ENCODE data around the gene WWC2. TPM values are rescaled to one million over a fixed set of nuclear protein-coding genes. Genes with fewer than 3 reads are reported as not detected.

The WWC2 gene
- total RNA-seq, 1 experiment from 2014 or later, result 39.1 TPM

GRCh38 chr4:183335369-183335940 lies 236.4 kb downstream of the WWC2 start (continued):
- TF ChIP-seq CTCF (IDR thresholded peaks at IDR 0.05 in 2 of 3, conservative IDR thresholded peaks at IDR 0.05 in 1 of 3; ENCODE audit: borderline replicate concordance in 1 of 3, insufficient read depth in 1 of 3, low read depth in 2 of 3, low read length in 2 of 3), result no peak

- no peak overlapping the region for H3K27ac ChIP-seq (ENCODE audit: low read depth, low read length)
- intact Hi-C loops (cut with micrococcal nuclease), result no loop called here
These were observed 238.3 kb downstream of the WWC2 start for GRCh38 chr4:183337349-183337748.

More at GRCh38 chr4:183337349-183337748, 238.3 kb downstream of the WWC2 start:
- peak; percentile 12; the same call in 1 of the 2 replicates for ATAC-seq
- H3K9me3 ChIP-seq (ENCODE audit: control insufficient read depth in 1 of 2, insufficient read depth in 1 of 2, low read depth in 1 of 2, low read length in 2 of 2), result peaks cover 0 to 3% of the 10 kb centered on the region in 2 experiments; a peak in 1 of 4 replicates
- peaks cover 40 to 51% of the 10 kb centered on the region in 2 experiments for H3K4me1 ChIP-seq (ENCODE audit: control insufficient read depth in 1 of 2, insufficient read depth in 2 of 2, low read length in 2 of 2)
- no peaks in the 10 kb centered on the region for H3K9me2 ChIP-seq (ENCODE audit: insufficient read depth)
- H3K36me3 ChIP-seq (ENCODE audit: control insufficient read depth in 1 of 2, insufficient read depth in 2 of 2, low read length in 2 of 2), result no peaks in the 10 kb centered on the region
- H3K4me3 ChIP-seq (replicated peaks in 1 of 2; ENCODE audit: low read depth in 1 of 2, low read length in 2 of 2), result no peak overlapping the region
- no TSS peak for BruUV-seq (replicated peaks)
- TF ChIP-seq ZNF274 (IDR thresholded peaks at IDR 0.05; ENCODE audit: low read depth, low read length) (no peak), EGR1 (IDR thresholded peaks at IDR 0.05; ENCODE audit: low read depth) (no peak), POLR2AphosphoS5 (IDR thresholded peaks at IDR 0.05; ENCODE audit: low read depth, low read length) (no peak), CEBPB (IDR thresholded peaks at IDR 0.05; ENCODE audit: low read depth) (no peak), ZFX (IDR thresholded peaks at IDR 0.05) (no peak), POLR2A (IDR thresholded peaks at IDR 0.05; ENCODE audit: borderline replicate concordance, extremely low read depth, insufficient read depth, insufficient read length) (no peak), EZH2phosphoT487 (IDR thresholded peaks at IDR 0.05; ENCODE audit: borderline replicate concordance) (no peak), CTCF (IDR thresholded peaks at IDR 0.05 in 2 of 3, conservative IDR thresholded peaks at IDR 0.05 in 1 of 3; ENCODE audit: borderline replicate concordance in 1 of 3, insufficient read depth in 1 of 3, low read depth in 2 of 3, low read length in 2 of 3) (no peak), SRF (IDR thresholded peaks at IDR 0.05; ENCODE audit: low read depth) (no peak), ZBTB33 (IDR thresholded peaks at IDR 0.05; ENCODE audit: extremely low read depth, insufficient replicate concordance, low read length) (no peak), FOSL1 (IDR thresholded peaks at IDR 0.05; ENCODE audit: low read depth) (no peak)
- no peak overlapping the region for H3K9ac ChIP-seq (ENCODE audit: low read length)
- RAD21 ChIA-PET (ENCODE audit: low non-redundant PET in 1 of 2, low total read pairs in 2 of 2, uncharacterized antibody in 2 of 2, unreplicated experiment in 2 of 2), result no interaction called here
- H4K20me1 ChIP-seq (ENCODE audit: insufficient read depth), result no peaks in the 10 kb centered on the region
- CTCF ChIA-PET, result no interaction called here
- POLR2A ChIA-PET, result no interaction called here
- DNase-seq (ENCODE audit: low read depth, low spot score), result no peak
- no peaks in the 10 kb centered on the region for H3K27me3 ChIP-seq (ENCODE audit: insufficient read depth, low read length)
- peak overlapping the region; percentile 14 for H2AFZ ChIP-seq (ENCODE audit: low read depth, low read length, poor library complexity, severe bottlenecking)
- H3K79me2 ChIP-seq (ENCODE audit: insufficient read depth, low read length), result no peaks in the 10 kb centered on the region
- H3K4me2 ChIP-seq (ENCODE audit: low read length), result peak overlapping the region; percentile 52
